Endodermal cell (in vitro differentiated cells): ENCODE data around the gene ZNF827. TPM values are rescaled to one million over a fixed set of nuclear protein-coding genes. Genes with fewer than 3 reads are reported as not detected.

Experiments used
- DNase-seq: peaks from one replicate; pipeline ENCODE4 v3.0.0-alpha.2; 2017
- H3K27ac ChIP-seq: 2 replicates; pipeline ENCODE4 v1.5.1; 2013; ENCODE audit warnings: mild to moderate bottlenecking, low read depth, low read length, moderate library complexity
- H3K27me3 ChIP-seq: 2 replicates; pipeline ENCODE4 v1.6.1; 2013; ENCODE audit warnings: mild to moderate bottlenecking, low read length, moderate library complexity; ENCODE audit not compliant: insufficient read depth, control insufficient read depth, poor library complexity, severe bottlenecking
- H3K36me3 ChIP-seq: 2 replicates; pipeline ENCODE4 v1.7.0; 2013; ENCODE audit warnings: mild to moderate bottlenecking, low read length, moderate library complexity; ENCODE audit not compliant: control insufficient read depth, insufficient read depth
- H3K4me1 ChIP-seq: one replicate; pipeline ENCODE4 v1.7.0; 2013; ENCODE audit warnings: low read length; ENCODE audit not compliant: control insufficient read depth, insufficient read depth
- H3K4me3 ChIP-seq: 2 replicates; pipeline ENCODE4 v1.5.1; 2013; ENCODE audit warnings: mild to moderate bottlenecking, low read length, moderate library complexity
- H3K9ac ChIP-seq: 2 replicates; pipeline ENCODE4 v1.6.1; 2013; ENCODE audit warnings: mild to moderate bottlenecking, low read length, moderate library complexity; ENCODE audit not compliant: poor library complexity, severe bottlenecking; ENCODE audit errors: extremely low read depth
- H3K9me3 ChIP-seq: 2 replicates; pipeline ENCODE4 v1.6.1; 2013; ENCODE audit warnings: mild to moderate bottlenecking, low read length, moderate library complexity; ENCODE audit not compliant: control insufficient read depth
- H3K27ac Mint-ChIP-seq: 2 replicates; pipeline ENCODE4 v1.8.0; 2020; ENCODE audit warnings: mixed read lengths
- H3K27me3 Mint-ChIP-seq: 2 replicates; pipeline ENCODE4 v1.8.0; 2021; ENCODE audit warnings: mild to moderate bottlenecking, mixed read lengths; ENCODE audit not compliant: insufficient read depth
- H3K36me3 Mint-ChIP-seq: 2 replicates; pipeline ENCODE4 v1.8.0; 2020; ENCODE audit warnings: low read depth, mixed read lengths
- H3K4me1 Mint-ChIP-seq: 2 replicates; pipeline ENCODE4 v1.8.0; 2020; ENCODE audit warnings: mixed read lengths
- H3K4me3 Mint-ChIP-seq: 2 replicates; pipeline ENCODE4 v1.8.0; 2020; ENCODE audit warnings: mild to moderate bottlenecking, moderate library complexity, mixed read lengths
- H3K9me3 Mint-ChIP-seq: 2 replicates; pipeline ENCODE4 v1.8.0; 2020; ENCODE audit warnings: mild to moderate bottlenecking, mixed read lengths
- WGBS, 2 experiments: methylation state at CpG; one replicate each; pipeline versions ENCODE4 v1.1.5 to v1.1.7; 2013; ENCODE audit warnings: missing lambda C conversion rate in 2 of 2, mixed read lengths in 1 of 2; ENCODE audit not compliant: insufficient coverage in 1 of 2, insufficient read length in 1 of 2; 5-methylcytosine and 5-hydroxymethylcytosine counted together
- total RNA-seq, 2 donors: library from RNA; stranded (reverse); fragmentation: NEBNext Ultra II Directional in 1 of 2; extraction: Animal tissue kit (Norgen Biotek cat#: 25700) in 1 of 2; gene quantifications; 2 replicates in 1 of 2; 3 replicates in 1 of 2; pipeline ENCODE4 v1.2.1, GENCODE V29; 2021
- TF ChIP-seq, protein P1 (sequence below): fragments of 200-600 bp; sonication (generic); conservative IDR thresholded peaks from 2 replicates; pipeline ENCODE4 v1.5.0; 2021; ENCODE audit warnings: antibody characterized with exemption, mild to moderate bottlenecking

ZNF827 gene
- total RNA-seq, 2 donors from 2014 or later = 33.0 to 34.9 TPM

DNA sequence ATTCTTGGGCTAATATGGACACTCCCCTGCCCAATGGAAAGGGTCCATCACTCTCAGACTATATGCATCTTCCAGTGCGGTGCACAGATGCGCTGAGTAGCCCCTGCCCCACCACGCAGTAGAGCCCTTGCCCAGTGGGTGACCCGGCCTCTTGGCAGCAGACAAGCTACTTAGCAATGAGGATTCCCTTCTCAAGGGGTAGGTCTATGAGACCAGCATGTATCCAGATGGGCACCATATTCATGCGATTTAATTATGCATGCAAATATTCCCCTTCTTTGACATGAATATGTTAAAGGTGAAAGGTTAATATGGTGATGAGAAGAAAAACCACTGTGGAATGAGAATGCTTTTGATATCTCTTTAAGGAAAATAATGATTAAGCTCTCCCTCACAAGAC, 77.7 kb downstream of the ZNF827 start:
- TF ChIP-seq, protein P1, sequence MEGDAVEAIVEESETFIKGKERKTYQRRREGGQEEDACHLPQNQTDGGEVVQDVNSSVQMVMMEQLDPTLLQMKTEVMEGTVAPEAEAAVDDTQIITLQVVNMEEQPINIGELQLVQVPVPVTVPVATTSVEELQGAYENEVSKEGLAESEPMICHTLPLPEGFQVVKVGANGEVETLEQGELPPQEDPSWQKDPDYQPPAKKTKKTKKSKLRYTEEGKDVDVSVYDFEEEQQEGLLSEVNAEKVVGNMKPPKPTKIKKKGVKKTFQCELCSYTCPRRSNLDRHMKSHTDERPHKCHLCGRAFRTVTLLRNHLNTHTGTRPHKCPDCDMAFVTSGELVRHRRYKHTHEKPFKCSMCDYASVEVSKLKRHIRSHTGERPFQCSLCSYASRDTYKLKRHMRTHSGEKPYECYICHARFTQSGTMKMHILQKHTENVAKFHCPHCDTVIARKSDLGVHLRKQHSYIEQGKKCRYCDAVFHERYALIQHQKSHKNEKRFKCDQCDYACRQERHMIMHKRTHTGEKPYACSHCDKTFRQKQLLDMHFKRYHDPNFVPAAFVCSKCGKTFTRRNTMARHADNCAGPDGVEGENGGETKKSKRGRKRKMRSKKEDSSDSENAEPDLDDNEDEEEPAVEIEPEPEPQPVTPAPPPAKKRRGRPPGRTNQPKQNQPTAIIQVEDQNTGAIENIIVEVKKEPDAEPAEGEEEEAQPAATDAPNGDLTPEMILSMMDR = no peak

DNA sequence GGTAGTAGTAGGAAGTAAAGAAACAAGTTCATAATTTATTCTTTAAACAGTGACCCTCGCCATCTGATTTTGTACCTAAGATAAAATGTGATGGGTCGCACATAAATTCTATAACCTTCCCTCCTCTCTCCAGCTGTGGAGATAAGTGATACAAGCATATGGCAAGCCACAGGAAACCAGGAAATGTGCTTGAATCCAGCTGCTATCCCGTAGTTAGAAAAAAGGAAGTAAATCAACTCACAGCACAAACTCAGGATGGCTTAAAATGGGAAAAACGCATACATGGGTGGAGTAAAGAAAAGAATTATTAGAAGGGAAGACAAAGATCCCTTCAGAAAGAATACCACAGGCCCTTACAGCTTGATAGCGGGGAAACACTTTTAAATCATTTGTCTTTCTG, 78.2 kb downstream of the ZNF827 start:
- Histone ChIP-seq H3K9ac (no peak overlapping the region), H3K4me1 (no peaks in the 10 kb centered on the region), H3K4me3 (no peak overlapping the region), H3K27me3 (no peaks in the 10 kb centered on the region), H3K9me3 (no peaks in the 10 kb centered on the region), H3K27ac (no peak overlapping the region), H3K36me3 (peaks cover 42% of the 10 kb centered on the region)
- peaks cover 14% of the 10 kb centered on the region for H3K36me3 Mint-ChIP-seq
- peaks cover 13% of the 10 kb centered on the region for H3K4me1 Mint-ChIP-seq
- H3K27me3 Mint-ChIP-seq = no peaks in the 10 kb centered on the region
- no peak overlapping the region for H3K4me3 Mint-ChIP-seq
- no peaks in the 10 kb centered on the region for H3K9me3 Mint-ChIP-seq
- no peak overlapping the region for H3K27ac Mint-ChIP-seq
- TF ChIP-seq, protein P1 = no peak
- WGBS, 2 experiments = 72 to 83% methylated on average over 1 to 5 of the region's 5 CpGs
- DNase-seq = no peak

More for the DNA sequence above, 77.7 kb downstream of the ZNF827 start:
- Histone ChIP-seq H3K9ac (no peak overlapping the region), H3K4me1 (peaks cover 3% of the 10 kb centered on the region), H3K27me3 (no peaks in the 10 kb centered on the region), H3K4me3 (no peak overlapping the region), H3K27ac (no peak overlapping the region), H3K9me3 (no peaks in the 10 kb centered on the region), H3K36me3 (peaks cover 43% of the 10 kb centered on the region)
- Mint-ChIP-seq H3K36me3 (peaks cover 14% of the 10 kb centered on the region), H3K4me1 (peaks cover 16% of the 10 kb centered on the region), H3K27ac (no peak overlapping the region), H3K9me3 (no peaks in the 10 kb centered on the region), H3K4me3 (no peak overlapping the region), H3K27me3 (no peaks in the 10 kb centered on the region)
- WGBS, 2 experiments = 85 to 96% methylated on average over 4 to 5 of the region's 5 CpGs
- no peak for DNase-seq

DNA sequence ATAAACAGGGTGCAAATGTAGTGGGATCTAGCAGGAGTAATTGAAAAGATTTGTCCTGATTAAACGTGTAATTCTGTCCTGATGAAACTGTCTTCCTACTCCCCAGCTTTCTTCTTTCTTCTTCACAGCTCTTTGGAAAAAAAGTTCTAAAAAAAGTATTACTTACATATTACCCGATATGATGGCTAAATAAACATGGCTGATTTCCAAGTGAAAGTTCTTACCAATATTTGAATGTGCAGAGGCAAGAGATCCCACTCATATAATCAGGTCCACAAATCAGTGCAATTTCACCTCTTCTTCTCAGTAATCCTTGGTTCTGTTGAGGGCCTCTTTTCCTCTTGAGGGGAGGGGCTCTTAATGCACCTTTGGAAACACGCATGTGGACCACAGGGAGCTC, 78.7 kb downstream of the ZNF827 start:
- H3K27ac Mint-ChIP-seq = no peak overlapping the region
- DNase-seq = no peak
- no peaks in the 10 kb centered on the region for H3K9me3 ChIP-seq
- peaks cover 42% of the 10 kb centered on the region for H3K36me3 ChIP-seq
- H3K27me3 Mint-ChIP-seq = no peaks in the 10 kb centered on the region
- peaks cover 10% of the 10 kb centered on the region for H3K4me1 Mint-ChIP-seq
- H3K27me3 ChIP-seq = no peaks in the 10 kb centered on the region
- H3K9me3 Mint-ChIP-seq = no peaks in the 10 kb centered on the region
- H3K36me3 Mint-ChIP-seq = peaks cover 14% of the 10 kb centered on the region
- H3K4me1 ChIP-seq = no peaks in the 10 kb centered on the region
- H3K4me3 ChIP-seq = no peak overlapping the region
- H3K9ac ChIP-seq = no peak overlapping the region
- H3K4me3 Mint-ChIP-seq = no peak overlapping the region
- 97 to 100% methylated on average over 1 to 3 of the region's 3 CpGs for WGBS, 2 experiments
- TF ChIP-seq, protein P1 = no peak
- no peak overlapping the region for H3K27ac ChIP-seq
